RWPE1 (cell line): Measurements from ENCODE around the gene OR52I1.

Source experiments
- CTCF ChIA-PET: fragments of 350-600 bp; sonication (Branson Sonifier 250); formaldehyde crosslinking; extraction: SDS; loops from one replicate; lab custom pipeline; 2021; lab: Yijun Ruan, JAX
- POLR2A ChIA-PET: fragments of 400-600 bp; formaldehyde crosslinking; extraction: SDS; loops from one replicate; lab custom pipeline; 2020; ENCODE audit warnings: antibody characterized with exemption; ENCODE audit not compliant: low non-redundant PET; lab: Yijun Ruan, JAX
- DNase-seq: peaks from one replicate; pipeline ENCODE4 v3.0.0; 2012; ENCODE audit warnings: low spot score
- H3K27ac ChIP-seq: fragments of 450-650 bp; 2 replicates; pipeline ENCODE4 v1.5.1; 2017
- CTCF ChIP-seq: fragments of 450-650 bp; conservative IDR thresholded peaks from 2 replicates; pipeline ENCODE4 v1.5.1; 2017; ENCODE audit warnings: low read depth, mild to moderate bottlenecking

The OR52I1 gene

GRCh38 chr11:4642043-4642442, 48.2 kb downstream of the OR52I1 start:
- H3K27ac ChIP-seq, result no peak overlapping the region
- ChIA-PET CTCF (no interaction called here), POLR2A (no interaction called here)
- TF ChIP-seq CTCF, result no peak
- DNase-seq, result no peak

GRCh38 chr11:4643076-4643475, 49.2 kb downstream of the OR52I1 start:
- ChIA-PET POLR2A (no interaction called here), CTCF (no interaction called here)
- no peak for DNase-seq
- H3K27ac ChIP-seq, result no peak overlapping the region
- no peak for TF ChIP-seq CTCF

GRCh38 chr11:4643682-4644081, 49.8 kb downstream of the OR52I1 start, which contains the start of gene OR51E1:
Gene OR51E1, plus strand, starts transcription at chr11:4643982. Its CDS starts 8,545 bp downstream, at chr11:4652527.
- no peak for DNase-seq
- CTCF ChIA-PET, result no interaction called here
- POLR2A ChIA-PET, result no interaction called here
- H3K27ac ChIP-seq, result no peak within 1 kb of the TSS
- no peak for TF ChIP-seq CTCF

- no peak for TF ChIP-seq CTCF
- POLR2A ChIA-PET, result no interaction called here
- no peak for DNase-seq
- CTCF ChIA-PET, result no interaction called here
- H3K27ac ChIP-seq, result no peak overlapping the region
Observed at GRCh38 chr11:4644233-4644632, 50.4 kb downstream of the OR52I1 start.
